Measurements from ENCODE around the gene CHODL. TPM values are rescaled to one million over a fixed set of nuclear protein-coding genes. Genes with fewer than 3 reads are reported as not detected.

CHODL gene
- total RNA-seq, 1 donor from 2014 or later: not detected

GRCh38 chr21:18268906-18269305 is 24.3 kb downstream of the CHODL start:
- FAIRE-seq (no peak), DNase-seq (ENCODE audit: low read depth) (no peak)
- Histone ChIP-seq H3K27me3 (ENCODE audit: control insufficient read depth, insufficient read depth, low read length) (no peaks in the 10 kb centered on the region), H3K4me3 (ENCODE audit: low read depth, low read length) (no peak overlapping the region), H3K36me3 (ENCODE audit: control insufficient read depth, insufficient read depth, low read length) (no peaks in the 10 kb centered on the region)
- TF ChIP-seq, protein P1, sequence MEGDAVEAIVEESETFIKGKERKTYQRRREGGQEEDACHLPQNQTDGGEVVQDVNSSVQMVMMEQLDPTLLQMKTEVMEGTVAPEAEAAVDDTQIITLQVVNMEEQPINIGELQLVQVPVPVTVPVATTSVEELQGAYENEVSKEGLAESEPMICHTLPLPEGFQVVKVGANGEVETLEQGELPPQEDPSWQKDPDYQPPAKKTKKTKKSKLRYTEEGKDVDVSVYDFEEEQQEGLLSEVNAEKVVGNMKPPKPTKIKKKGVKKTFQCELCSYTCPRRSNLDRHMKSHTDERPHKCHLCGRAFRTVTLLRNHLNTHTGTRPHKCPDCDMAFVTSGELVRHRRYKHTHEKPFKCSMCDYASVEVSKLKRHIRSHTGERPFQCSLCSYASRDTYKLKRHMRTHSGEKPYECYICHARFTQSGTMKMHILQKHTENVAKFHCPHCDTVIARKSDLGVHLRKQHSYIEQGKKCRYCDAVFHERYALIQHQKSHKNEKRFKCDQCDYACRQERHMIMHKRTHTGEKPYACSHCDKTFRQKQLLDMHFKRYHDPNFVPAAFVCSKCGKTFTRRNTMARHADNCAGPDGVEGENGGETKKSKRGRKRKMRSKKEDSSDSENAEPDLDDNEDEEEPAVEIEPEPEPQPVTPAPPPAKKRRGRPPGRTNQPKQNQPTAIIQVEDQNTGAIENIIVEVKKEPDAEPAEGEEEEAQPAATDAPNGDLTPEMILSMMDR (IDR thresholded peaks at IDR 0.05; ENCODE audit: insufficient read depth, low read length, severe bottlenecking): no peak

GRCh38 chr21:18269856-18270255 is 25.2 kb downstream of the CHODL start:
- FAIRE-seq (no peak), DNase-seq (ENCODE audit: low read depth) (no peak)
- no peak overlapping the region for H3K4me3 ChIP-seq (ENCODE audit: low read depth, low read length)
- H3K27me3 ChIP-seq (ENCODE audit: control insufficient read depth, insufficient read depth, low read length): no peaks in the 10 kb centered on the region
- TF ChIP-seq, protein P1 (IDR thresholded peaks at IDR 0.05; ENCODE audit: insufficient read depth, low read length, severe bottlenecking): no peak
- no peaks in the 10 kb centered on the region for H3K36me3 ChIP-seq (ENCODE audit: control insufficient read depth, insufficient read depth, low read length)

GRCh38 chr21:18273400-18273799 is 28.8 kb downstream of the CHODL start:
- FAIRE-seq (no peak), DNase-seq (ENCODE audit: low read depth) (no peak)
- H3K36me3 ChIP-seq (ENCODE audit: control insufficient read depth, insufficient read depth, low read length): no peaks in the 10 kb centered on the region
- TF ChIP-seq, protein P1 (IDR thresholded peaks at IDR 0.05; ENCODE audit: insufficient read depth, low read length, severe bottlenecking): no peak
- H3K4me3 ChIP-seq (ENCODE audit: low read depth, low read length): no peak overlapping the region
- no peaks in the 10 kb centered on the region for H3K27me3 ChIP-seq (ENCODE audit: control insufficient read depth, insufficient read depth, low read length)

GRCh38 chr21:18274370-18274769 is 29.7 kb downstream of the CHODL start:
- no peaks in the 10 kb centered on the region for H3K36me3 ChIP-seq (ENCODE audit: control insufficient read depth, insufficient read depth, low read length)
- no peak for DNase-seq (ENCODE audit: low read depth)
- FAIRE-seq: no peak
- H3K4me3 ChIP-seq (ENCODE audit: low read depth, low read length): no peak overlapping the region
- H3K27me3 ChIP-seq (ENCODE audit: control insufficient read depth, insufficient read depth, low read length): no peaks in the 10 kb centered on the region
- TF ChIP-seq, protein P1 (IDR thresholded peaks at IDR 0.05; ENCODE audit: insufficient read depth, low read length, severe bottlenecking): no peak

GRCh38 chr21:18275781-18276180 is 31.1 kb downstream of the CHODL start:
- TF ChIP-seq, protein P1 (IDR thresholded peaks at IDR 0.05; ENCODE audit: insufficient read depth, low read length, severe bottlenecking): no peak
- FAIRE-seq: no peak
- no peak for DNase-seq (ENCODE audit: low read depth)
- no peaks in the 10 kb centered on the region for H3K36me3 ChIP-seq (ENCODE audit: control insufficient read depth, insufficient read depth, low read length)
- H3K27me3 ChIP-seq (ENCODE audit: control insufficient read depth, insufficient read depth, low read length): no peaks in the 10 kb centered on the region
- H3K4me3 ChIP-seq (ENCODE audit: low read depth, low read length): no peak overlapping the region

DNA sequence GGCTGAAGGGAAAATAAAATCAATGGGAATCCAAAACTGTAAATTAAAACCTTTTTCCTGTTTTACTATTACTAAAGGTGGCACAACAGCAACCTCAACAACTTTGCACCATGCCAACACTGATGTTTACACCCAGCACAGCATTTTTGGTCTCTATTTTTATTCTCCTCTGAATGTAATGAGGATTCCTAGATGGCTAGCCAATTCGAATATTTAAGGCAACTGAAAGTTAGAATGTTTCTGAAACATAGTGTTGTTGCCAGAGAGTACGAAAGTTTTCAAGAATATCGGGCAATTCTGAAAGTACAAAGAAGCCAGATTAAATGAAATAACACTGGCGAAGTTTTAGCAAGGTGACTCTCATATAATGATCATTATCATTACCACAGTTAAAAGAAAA is 40.7 kb downstream of the CHODL start:
- H3K36me3 ChIP-seq (ENCODE audit: control insufficient read depth, insufficient read depth, low read length): no peaks in the 10 kb centered on the region
- TF ChIP-seq, protein P1 (IDR thresholded peaks at IDR 0.05; ENCODE audit: insufficient read depth, low read length, severe bottlenecking): no peak
- no peaks in the 10 kb centered on the region for H3K27me3 ChIP-seq (ENCODE audit: control insufficient read depth, insufficient read depth, low read length)
- DNase-seq (ENCODE audit: low read depth): no peak
- no peak overlapping the region for H3K4me3 ChIP-seq (ENCODE audit: low read depth, low read length)
- no peak for FAIRE-seq

Data from bronchial epithelial cell (primary cell).